C4-2B (cell line): Measurements from ENCODE around the gene DUSP2.

ENCODE experiments used
- ZFX ChIP-seq: fragments of 450-650 bp; IDR thresholded peaks from 2 replicates; pipeline ENCODE4 v1.6.1; 2017
- TF ChIP-seq, protein P1 (sequence below): fragments of 450-650 bp; conservative IDR thresholded peaks from 2 replicates; pipeline ENCODE4 v1.5.1; 2017; ENCODE audit warnings: mild to moderate bottlenecking

DNA sequence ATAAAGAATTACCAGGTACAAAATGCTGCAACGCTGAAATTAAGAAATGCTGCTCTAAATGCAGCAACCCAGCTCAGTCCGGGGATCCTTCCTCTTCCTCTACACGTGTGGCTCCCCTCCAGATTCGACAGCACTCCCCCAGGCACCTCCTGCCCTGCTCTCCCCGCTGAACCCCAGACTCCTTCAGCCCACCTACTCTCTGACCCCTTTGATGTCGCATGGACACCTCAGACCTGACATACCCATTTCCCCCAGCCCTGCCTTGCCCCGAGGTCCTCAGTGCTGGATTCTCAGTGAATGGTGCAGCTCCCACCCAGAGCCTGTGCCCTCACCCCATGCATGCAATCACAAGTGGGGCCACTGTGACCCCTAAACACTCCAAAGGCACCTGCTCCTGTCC, 24.2 kb downstream of the DUSP2 start:
- TF ChIP-seq, protein P1, sequence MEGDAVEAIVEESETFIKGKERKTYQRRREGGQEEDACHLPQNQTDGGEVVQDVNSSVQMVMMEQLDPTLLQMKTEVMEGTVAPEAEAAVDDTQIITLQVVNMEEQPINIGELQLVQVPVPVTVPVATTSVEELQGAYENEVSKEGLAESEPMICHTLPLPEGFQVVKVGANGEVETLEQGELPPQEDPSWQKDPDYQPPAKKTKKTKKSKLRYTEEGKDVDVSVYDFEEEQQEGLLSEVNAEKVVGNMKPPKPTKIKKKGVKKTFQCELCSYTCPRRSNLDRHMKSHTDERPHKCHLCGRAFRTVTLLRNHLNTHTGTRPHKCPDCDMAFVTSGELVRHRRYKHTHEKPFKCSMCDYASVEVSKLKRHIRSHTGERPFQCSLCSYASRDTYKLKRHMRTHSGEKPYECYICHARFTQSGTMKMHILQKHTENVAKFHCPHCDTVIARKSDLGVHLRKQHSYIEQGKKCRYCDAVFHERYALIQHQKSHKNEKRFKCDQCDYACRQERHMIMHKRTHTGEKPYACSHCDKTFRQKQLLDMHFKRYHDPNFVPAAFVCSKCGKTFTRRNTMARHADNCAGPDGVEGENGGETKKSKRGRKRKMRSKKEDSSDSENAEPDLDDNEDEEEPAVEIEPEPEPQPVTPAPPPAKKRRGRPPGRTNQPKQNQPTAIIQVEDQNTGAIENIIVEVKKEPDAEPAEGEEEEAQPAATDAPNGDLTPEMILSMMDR, result no peak
- TF ChIP-seq ZFX, result no peak
